SK-N-SH (cell line): ENCODE data around the gene FOXG1.

ENCODE experiments used
- CTCF ChIP-seq: fragments of 200-600 bp; sonication (generic); IDR thresholded peaks from 2 replicates; pipeline ENCODE4 v1.6.1; 2017; ENCODE audit warnings: antibody characterized with exemption, mild to moderate bottlenecking, moderate library complexity
- YY1 ChIP-seq: IDR thresholded peaks from 2 replicates; pipeline ENCODE4 v1.4.0; 2012; ENCODE audit warnings: low read depth, mild to moderate bottlenecking

GRCh38 chr14:28766469-28766955 is at the start of gene FOXG1:
- TF ChIP-seq CTCF (no peak), YY1 (no peak)
